ENCODE data around the gene TSPAN18.

GRCh38 chr11:44957040-44957515 is 230.3 kb downstream of the TSPAN18 start:
- TF ChIP-seq MXI1 (IDR thresholded peaks at IDR 0.05; ENCODE audit: low read depth, low read length): no peak
- TF ChIP-seq RAD21 (IDR thresholded peaks at IDR 0.05; ENCODE audit: low read length): no peak
- TF ChIP-seq USF1 (IDR thresholded peaks at IDR 0.05; ENCODE audit: borderline replicate concordance, low read depth): no peak
- no peak for TF ChIP-seq GABPA (IDR thresholded peaks at IDR 0.05; ENCODE audit: low read depth)
- TF ChIP-seq CTCF (IDR thresholded peaks at IDR 0.05): no peak
